Measurements from ENCODE around the gene GSTM2.

The GSTM2 gene

GRCh38 chr1:109628540-109629321 lies 39.1 kb upstream of the GSTM2 start:
- peaks cover 41 to 69% of the 10 kb centered on the region in 2 donors for H3K36me3 ChIP-seq (replicated peaks in 1 of 2; ENCODE audit: control insufficient read depth in 2 of 2, insufficient read depth in 2 of 2, low read length in 2 of 2)
- H2BK12ac ChIP-seq (ENCODE audit: low read length): no peak overlapping the region

GRCh38 chr1:109629372-109630030 lies 38.4 kb upstream of the GSTM2 start:
- WGBS, 2 donors (ENCODE audit: extremely low coverage in 2 of 2, insufficient read length in 2 of 2, insufficient replicate concordance in 1 of 2): no CpG with 5 or more reads among the region's 10 CpGs
- Histone ChIP-seq H4K91ac (ENCODE audit: low read depth, low read length, poor library complexity) (no peak overlapping the region), H2BK15ac (ENCODE audit: low read length) (no peak overlapping the region), H2BK120ac (ENCODE audit: low read depth, low read length) (no peak overlapping the region), H4K8ac (ENCODE audit: low read depth, low read length) (no peak overlapping the region), H2BK12ac (ENCODE audit: low read length) (no peak overlapping the region), H3K27ac (replicated peaks; ENCODE audit: low read length) (no peak overlapping the region), H3K4me1 (ENCODE audit: control insufficient read depth in 2 of 2, insufficient read depth in 1 of 2, low read depth in 1 of 2, low read length in 2 of 2) (peaks cover 0 to 12% of the 10 kb centered on the region in 2 donors), H3K4me3 (ENCODE audit: low read length in 2 of 2) (no peak overlapping the region), H3K14ac (ENCODE audit: low read length) (no peak overlapping the region), H3K18ac (ENCODE audit: low read length) (no peak overlapping the region), H2BK5ac (ENCODE audit: low read length) (peak overlapping the region; percentile 53), H3K27me3 (ENCODE audit: control insufficient read depth in 3 of 3, insufficient read depth in 3 of 3, low read depth in 1 of 3, low read length in 3 of 3) (no peaks in the 10 kb centered on the region), H3K9ac (ENCODE audit: low read depth, low read length, poor library complexity) (no peak overlapping the region), H2AK5ac (ENCODE audit: low read depth, low read length) (no peak overlapping the region), H3K4ac (ENCODE audit: low read length) (no peak overlapping the region), H3K4me2 (ENCODE audit: insufficient read depth, low read length, poor library complexity, severe bottlenecking) (no peak overlapping the region), H3K36me3 (replicated peaks in 1 of 2; ENCODE audit: control insufficient read depth in 2 of 2, insufficient read depth in 2 of 2, low read length in 2 of 2) (peaks cover 41 to 69% of the 10 kb centered on the region in 2 donors), H3K23ac (ENCODE audit: low read depth, low read length, poor library complexity) (no peak overlapping the region), H3K9me3 (replicated peaks in 1 of 2; ENCODE audit: control insufficient read depth in 2 of 2, insufficient read depth in 1 of 2, low read depth in 1 of 2, low read length in 2 of 2) (no peaks in the 10 kb centered on the region), H2AFZ (ENCODE audit: low read length) (no peak overlapping the region), H3K79me1 (ENCODE audit: low read depth, low read length) (peaks cover 5% of the 10 kb centered on the region)
- DNase-seq (ENCODE audit: low spot score): no peak

More at GRCh38 chr1:109628540-109629321, 39.1 kb upstream of the GSTM2 start:
- H4K8ac ChIP-seq (ENCODE audit: low read depth, low read length): no peak overlapping the region
- WGBS, 2 donors (ENCODE audit: extremely low coverage in 2 of 2, insufficient read length in 2 of 2, insufficient replicate concordance in 1 of 2): no CpG with 5 or more reads among the region's 23 CpGs
- no peak overlapping the region for H3K27ac ChIP-seq (replicated peaks; ENCODE audit: low read length)
- peak overlapping the region; percentile 53 for H2BK5ac ChIP-seq (ENCODE audit: low read length)
- H2BK15ac ChIP-seq (ENCODE audit: low read length): no peak overlapping the region
- H3K4ac ChIP-seq (ENCODE audit: low read length): no peak overlapping the region
- no peak overlapping the region for H3K4me3 ChIP-seq (ENCODE audit: low read length in 2 of 2)
- H3K9ac ChIP-seq (ENCODE audit: low read depth, low read length, poor library complexity): peak overlapping the region; percentile 12
- H3K4me1 ChIP-seq (ENCODE audit: control insufficient read depth in 2 of 2, insufficient read depth in 1 of 2, low read depth in 1 of 2, low read length in 2 of 2): peaks cover 3 to 14% of the 10 kb centered on the region in 2 donors
- peaks cover 9% of the 10 kb centered on the region for H3K79me1 ChIP-seq (ENCODE audit: low read depth, low read length)
- H3K18ac ChIP-seq (ENCODE audit: low read length): no peak overlapping the region
- H2BK120ac ChIP-seq (ENCODE audit: low read depth, low read length): no peak overlapping the region
- H2AFZ ChIP-seq (ENCODE audit: low read length): no peak overlapping the region
- H3K27me3 ChIP-seq (ENCODE audit: control insufficient read depth in 3 of 3, insufficient read depth in 3 of 3, low read depth in 1 of 3, low read length in 3 of 3): no peaks in the 10 kb centered on the region
- no peak overlapping the region for H3K14ac ChIP-seq (ENCODE audit: low read length)
- no peak overlapping the region for H4K91ac ChIP-seq (ENCODE audit: low read depth, low read length, poor library complexity)
- H3K23ac ChIP-seq (ENCODE audit: low read depth, low read length, poor library complexity): peak overlapping the region; percentile 35
- H2AK5ac ChIP-seq (ENCODE audit: low read depth, low read length): no peak overlapping the region
- H3K9me3 ChIP-seq (replicated peaks in 1 of 2; ENCODE audit: control insufficient read depth in 2 of 2, insufficient read depth in 1 of 2, low read depth in 1 of 2, low read length in 2 of 2): no peaks in the 10 kb centered on the region
- DNase-seq (ENCODE audit: low spot score): no peak
- no peak overlapping the region for H3K4me2 ChIP-seq (ENCODE audit: insufficient read depth, low read length, poor library complexity, severe bottlenecking)

DNA sequence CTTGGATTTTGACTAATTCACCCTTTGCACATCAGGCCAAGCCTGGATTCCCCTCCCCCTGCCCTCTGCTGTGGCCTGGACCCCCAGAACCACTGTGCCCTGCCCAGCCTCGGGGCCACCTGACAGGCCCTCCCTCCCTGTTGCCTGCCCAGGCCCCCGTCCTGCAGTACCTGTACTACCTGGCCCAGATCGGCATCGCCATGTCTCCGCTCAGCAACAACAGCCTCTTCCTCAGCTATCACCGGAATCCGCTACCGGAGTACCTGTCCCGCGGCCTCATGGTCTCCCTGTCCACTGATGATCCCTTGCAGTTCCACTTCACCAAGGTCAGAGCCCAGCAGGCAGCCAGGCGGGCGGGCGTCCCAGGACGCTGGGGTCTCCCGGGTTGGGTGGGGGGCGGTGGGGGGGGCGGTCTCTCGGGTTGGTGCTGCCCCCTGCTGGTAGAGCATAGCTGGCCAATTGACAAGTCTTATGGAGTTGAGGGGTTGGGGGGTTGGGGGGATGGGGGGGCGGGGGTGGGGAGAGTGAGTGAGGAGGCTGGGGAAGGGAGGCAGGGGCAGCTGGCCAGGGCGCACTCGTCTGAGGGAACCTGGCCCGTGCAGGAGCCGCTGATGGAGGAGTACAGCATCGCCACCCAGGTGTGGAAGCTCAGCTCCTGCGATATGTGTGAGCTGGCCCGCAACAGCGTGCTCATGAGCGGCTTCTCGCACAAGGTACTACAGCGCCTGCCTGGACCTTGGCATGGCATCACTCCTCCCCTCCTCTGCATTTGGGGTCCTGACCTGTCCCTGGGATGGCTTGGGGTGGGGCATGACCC lies 37.6 kb upstream of the GSTM2 start:
- no peak overlapping the region for H3K4me3 ChIP-seq (ENCODE audit: low read length in 2 of 2)
- H2BK5ac ChIP-seq (ENCODE audit: low read length): peak overlapping the region; percentile 53
- H3K9ac ChIP-seq (ENCODE audit: low read depth, low read length, poor library complexity): peak overlapping the region; percentile 5
- WGBS, 2 donors (ENCODE audit: extremely low coverage in 2 of 2, insufficient read length in 2 of 2, insufficient replicate concordance in 1 of 2): no CpG with 5 or more reads among the region's 30 CpGs
- peaks cover 41 to 66% of the 10 kb centered on the region in 2 donors for H3K36me3 ChIP-seq (replicated peaks in 1 of 2; ENCODE audit: control insufficient read depth in 2 of 2, insufficient read depth in 2 of 2, low read length in 2 of 2)
- H3K4ac ChIP-seq (ENCODE audit: low read length): no peak overlapping the region
- no peak overlapping the region for H3K27ac ChIP-seq (replicated peaks; ENCODE audit: low read length)
- H2BK120ac ChIP-seq (ENCODE audit: low read depth, low read length): no peak overlapping the region
- H2AFZ ChIP-seq (ENCODE audit: low read length): no peak overlapping the region
- no peak overlapping the region for H2AK5ac ChIP-seq (ENCODE audit: low read depth, low read length)
- H4K8ac ChIP-seq (ENCODE audit: low read depth, low read length): no peak overlapping the region
- H3K4me1 ChIP-seq (ENCODE audit: control insufficient read depth in 2 of 2, insufficient read depth in 1 of 2, low read depth in 1 of 2, low read length in 2 of 2): peaks cover 0 to 10% of the 10 kb centered on the region in 2 donors
- peaks cover 4% of the 10 kb centered on the region for H3K79me1 ChIP-seq (ENCODE audit: low read depth, low read length)
- no peak overlapping the region for H2BK15ac ChIP-seq (ENCODE audit: low read length)
- DNase-seq (ENCODE audit: low spot score): no peak
- H4K91ac ChIP-seq (ENCODE audit: low read depth, low read length, poor library complexity): no peak overlapping the region
- no peaks in the 10 kb centered on the region for H3K9me3 ChIP-seq (replicated peaks in 1 of 2; ENCODE audit: control insufficient read depth in 2 of 2, insufficient read depth in 1 of 2, low read depth in 1 of 2, low read length in 2 of 2)
- peak overlapping the region; percentile 88 for H2BK12ac ChIP-seq (ENCODE audit: low read length)
- H3K27me3 ChIP-seq (ENCODE audit: control insufficient read depth in 3 of 3, insufficient read depth in 3 of 3, low read depth in 1 of 3, low read length in 3 of 3): no peaks in the 10 kb centered on the region
- H3K23ac ChIP-seq (ENCODE audit: low read depth, low read length, poor library complexity): peak overlapping the region; percentile 87
- H3K14ac ChIP-seq (ENCODE audit: low read length): no peak overlapping the region
- H3K18ac ChIP-seq (ENCODE audit: low read length): no peak overlapping the region
- H3K4me2 ChIP-seq (ENCODE audit: insufficient read depth, low read length, poor library complexity, severe bottlenecking): no peak overlapping the region
